Neural crest cell (in vitro differentiated cells): ENCODE measurements around the gene TSPEAR. TPM values are rescaled to one million over a fixed set of nuclear protein-coding genes. Genes with fewer than 3 reads are reported as not detected.
A peak's percentile ranks its signal among the peaks of the same experiment; 100 is the strongest.

ENCODE experiments used
- DNase-seq: peaks from one replicate; pipeline ENCODE4 v3.0.0; 2021; ENCODE audit warnings: low read depth, mixed read lengths, low spot score
- H3K27ac Mint-ChIP-seq: one replicate; pipeline ENCODE4 v1.8.0; 2021; ENCODE audit warnings: mild to moderate bottlenecking, mixed read lengths; ENCODE audit not compliant: unreplicated experiment
- H3K27me3 Mint-ChIP-seq: 2 replicates; pipeline ENCODE4 v1.8.0; 2021; ENCODE audit warnings: low read depth, mild to moderate bottlenecking, mixed read lengths
- H3K36me3 Mint-ChIP-seq: 2 replicates; pipeline ENCODE4 v1.8.0; 2021; ENCODE audit warnings: low read depth, mild to moderate bottlenecking, mixed read lengths
- H3K4me1 Mint-ChIP-seq: 2 replicates; pipeline ENCODE4 v1.8.0; 2021; ENCODE audit warnings: mixed read lengths
- H3K4me3 Mint-ChIP-seq: one replicate; pipeline ENCODE4 v1.8.0; 2021; ENCODE audit warnings: mild to moderate bottlenecking, mixed read lengths
- H3K9me3 Mint-ChIP-seq: 2 replicates; pipeline ENCODE4 v1.8.0; 2021; ENCODE audit warnings: mixed read lengths
- CTCF ChIP-seq: fragments of 200-600 bp; sonication (generic); conservative IDR thresholded peaks from 2 replicates; pipeline ENCODE4 v1.5.0; 2021; ENCODE audit warnings: antibody characterized with exemption, mild to moderate bottlenecking
- total RNA-seq: library from RNA; stranded (reverse); gene quantifications from 2 replicates; pipeline ENCODE4 v1.2.1, GENCODE V29; 2021

TSPEAR gene
- total RNA-seq, 1 donor from 2014 or later: not detected

DNA sequence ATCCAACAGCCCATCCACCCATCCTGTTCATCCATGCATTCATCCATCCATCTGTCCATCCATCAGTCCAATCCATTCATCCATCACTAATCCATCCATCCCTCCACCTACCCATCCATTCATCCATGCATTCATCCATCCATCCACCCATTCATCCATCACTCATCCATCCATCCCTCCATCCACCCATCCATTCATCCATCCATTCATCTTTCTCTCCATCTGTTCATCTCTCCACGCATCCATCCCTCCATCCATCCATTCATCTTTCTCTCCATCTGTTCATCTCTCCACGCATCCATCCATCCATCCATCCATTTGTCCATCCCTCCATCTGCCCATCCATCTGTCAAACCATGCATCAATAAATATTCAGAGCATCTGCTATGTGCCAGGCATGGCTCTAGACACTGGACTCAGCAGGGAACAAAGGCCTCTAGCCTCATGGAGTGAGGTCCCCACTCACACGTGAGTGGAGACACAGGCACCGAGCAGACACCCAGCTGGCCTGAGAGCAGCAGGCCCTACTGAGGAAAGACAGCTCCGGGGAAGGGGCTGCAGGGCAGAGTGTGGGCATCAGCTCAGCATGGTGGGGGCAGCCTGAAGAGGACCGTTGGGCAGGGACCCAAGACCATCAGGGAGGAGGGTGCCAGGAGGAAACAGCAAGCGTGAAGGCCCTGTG lies 181.0 kb downstream of the TSPEAR start:
- Mint-ChIP-seq H3K36me3 (no peaks in the 10 kb centered on the region), H3K4me3 (no peak overlapping the region), H3K9me3 (peaks cover 6% of the 10 kb centered on the region), H3K27ac (peak overlapping the region; percentile 89), H3K4me1 (no peaks in the 10 kb centered on the region), H3K27me3 (no peaks in the 10 kb centered on the region)
- no peak for DNase-seq
- TF ChIP-seq CTCF: no peak

DNA sequence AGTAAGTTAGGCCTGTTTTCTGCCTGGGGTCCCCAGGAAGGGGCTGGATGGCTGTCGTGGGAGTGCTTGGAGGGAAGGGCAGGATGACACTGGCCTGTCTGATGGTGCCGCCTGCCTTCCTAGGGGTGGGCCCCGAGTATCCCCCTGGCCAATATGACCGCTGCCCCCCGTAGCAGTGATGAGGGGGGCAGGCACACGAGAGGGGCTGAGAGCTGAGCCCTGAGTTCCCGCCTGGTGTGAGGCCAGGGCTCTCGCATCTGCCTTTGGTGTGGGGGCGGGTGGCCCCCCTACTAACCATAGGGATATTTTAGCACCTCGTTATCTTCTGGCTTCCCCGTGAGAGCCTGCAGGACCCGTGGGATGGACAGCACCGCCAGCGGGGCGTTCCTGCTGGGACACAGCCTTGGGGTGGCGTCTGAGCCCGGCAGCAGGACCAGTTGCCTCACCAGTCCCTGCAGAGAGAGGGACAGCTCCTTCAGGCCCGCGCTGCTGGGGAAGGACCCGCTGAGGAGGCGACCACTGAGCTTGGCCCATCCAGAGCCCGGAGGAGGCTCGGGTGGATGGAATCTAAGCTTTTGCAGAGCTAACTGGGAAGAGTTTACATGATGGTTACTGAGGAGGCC lies 181.8 kb downstream of the TSPEAR start:
- H3K27ac Mint-ChIP-seq: no peak overlapping the region
- no peak for DNase-seq
- H3K4me3 Mint-ChIP-seq: no peak overlapping the region
- no peaks in the 10 kb centered on the region for H3K36me3 Mint-ChIP-seq
- no peaks in the 10 kb centered on the region for H3K4me1 Mint-ChIP-seq
- H3K9me3 Mint-ChIP-seq: peaks cover 5% of the 10 kb centered on the region
- no peaks in the 10 kb centered on the region for H3K27me3 Mint-ChIP-seq
- no peak for TF ChIP-seq CTCF

DNA sequence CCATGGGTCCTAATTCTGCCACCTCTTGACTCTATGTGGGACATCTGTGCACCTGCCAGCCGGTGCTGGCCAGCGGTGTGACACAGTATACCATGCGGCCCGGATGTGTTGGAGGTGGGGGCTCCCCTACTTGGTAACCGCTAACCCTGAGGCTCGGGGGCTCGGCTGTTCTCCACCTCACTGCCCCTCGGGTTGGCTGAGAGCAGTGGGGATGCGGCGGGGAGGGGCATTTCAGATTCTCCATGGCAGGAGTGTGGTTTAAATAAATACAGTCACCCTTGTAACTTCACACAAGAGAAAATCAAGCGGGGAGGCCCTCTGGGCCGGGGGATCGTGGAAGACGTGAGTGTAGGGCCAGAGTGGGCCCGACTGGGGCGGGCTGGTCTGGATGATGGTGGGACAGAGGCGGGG lies 182.4 kb downstream of the TSPEAR start:
- no peak overlapping the region for H3K27ac Mint-ChIP-seq
- H3K27me3 Mint-ChIP-seq: no peaks in the 10 kb centered on the region
- DNase-seq: no peak
- TF ChIP-seq CTCF: no peak
- H3K4me1 Mint-ChIP-seq: no peaks in the 10 kb centered on the region
- peaks cover 4% of the 10 kb centered on the region for H3K9me3 Mint-ChIP-seq
- no peak overlapping the region for H3K4me3 Mint-ChIP-seq
- no peaks in the 10 kb centered on the region for H3K36me3 Mint-ChIP-seq

GRCh38 chr21:44528634-44528995 lies 182.8 kb downstream of the TSPEAR start:
- Mint-ChIP-seq H3K4me3 (no peak overlapping the region), H3K27ac (no peak overlapping the region), H3K27me3 (no peaks in the 10 kb centered on the region), H3K4me1 (no peaks in the 10 kb centered on the region), H3K36me3 (no peaks in the 10 kb centered on the region), H3K9me3 (peaks cover 4% of the 10 kb centered on the region)
- TF ChIP-seq CTCF: no peak
- no peak for DNase-seq

GRCh38 chr21:44527983-44528633 lies 183.3 kb downstream of the TSPEAR start:
- Mint-ChIP-seq H3K4me3 (no peak overlapping the region), H3K27me3 (no peaks in the 10 kb centered on the region), H3K27ac (no peak overlapping the region), H3K4me1 (no peaks in the 10 kb centered on the region), H3K36me3 (no peaks in the 10 kb centered on the region), H3K9me3 (peaks cover 4% of the 10 kb centered on the region)
- no peak for TF ChIP-seq CTCF
- DNase-seq: no peak
